ENCODE results near the gene BRD2. TPM values are rescaled to one million over a fixed set of nuclear protein-coding genes. Genes with fewer than 3 reads are reported as not detected.

BRD2 gene
- total and polyA plus RNA-seq, 2 of the 4 experiments (the other 2 are of a cell fraction), result 99.5 to 144 TPM

DNA sequence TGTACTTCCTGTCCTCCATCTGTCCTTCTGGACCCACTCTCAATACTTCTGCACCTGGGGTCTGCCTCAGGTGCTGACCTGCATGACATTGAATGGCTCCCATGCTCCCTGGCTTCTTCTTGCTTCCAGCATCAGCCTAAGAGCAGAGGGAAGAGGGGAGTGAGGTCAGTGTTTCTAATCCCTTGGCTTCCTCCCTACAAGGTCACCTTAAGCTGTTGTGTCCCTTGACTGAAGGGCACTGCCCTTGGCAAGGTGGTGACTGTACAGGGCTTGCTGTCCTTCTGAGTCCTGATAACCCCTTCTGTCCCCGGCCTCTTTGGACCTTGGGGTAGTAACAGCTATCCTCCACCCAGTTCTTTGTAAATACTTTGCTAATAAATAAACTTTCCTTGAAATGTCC, 37.2 kb upstream of the BRD2 start:
- Histone ChIP-seq H3K36me3 (ENCODE audit: control insufficient read depth, insufficient read depth, low read length) (no peaks in the 10 kb centered on the region), H2AFZ (replicated peaks; ENCODE audit: low read length, poor library complexity) (no peak overlapping the region), H3K14ac (replicated peaks; ENCODE audit: low read depth, low read length) (no peak overlapping the region), H3K56ac (ENCODE audit: extremely low read depth, insufficient read depth, low read length) (no peak overlapping the region), H3K9ac (ENCODE audit: low read depth, low read length) (no peak overlapping the region), H4K91ac (ENCODE audit: insufficient read depth, low read depth, low read length) (no peak overlapping the region), H4K20me1 (ENCODE audit: insufficient read depth, low read length) (no peaks in the 10 kb centered on the region), H2AK5ac (ENCODE audit: low read depth, low read length) (no peak overlapping the region), H2BK15ac (ENCODE audit: low read depth, low read length) (no peak overlapping the region), H3K9me3 (ENCODE audit: control insufficient read depth, insufficient read depth, low read length) (no peaks in the 10 kb centered on the region), H3K27me3 (ENCODE audit: control insufficient read depth, insufficient read depth, low read length) (peaks cover 14% of the 10 kb centered on the region), H4K8ac (ENCODE audit: low read depth in 2 of 2, low read length in 2 of 2) (no peak overlapping the region), H3K4ac (ENCODE audit: low read depth, low read length) (no peak overlapping the region), H2AK9ac (replicated peaks; ENCODE audit: low read depth, low read length, poor library complexity) (no peak overlapping the region), H2BK20ac (ENCODE audit: low read depth, low read length) (no peak overlapping the region), H3K4me3 (ENCODE audit: insufficient read depth, low read depth, low read length) (no peak overlapping the region), H2BK120ac (ENCODE audit: low read depth, low read length) (no peak overlapping the region), H3K4me2 (ENCODE audit: low read depth, low read length) (no peak overlapping the region), H3K27ac (ENCODE audit: insufficient read depth, low read length) (no peak overlapping the region), H3K9me1 (ENCODE audit: insufficient read depth, low read length) (no peaks in the 10 kb centered on the region), H3K4me1 (ENCODE audit: control insufficient read depth, insufficient read depth, low read length) (no peaks in the 10 kb centered on the region), H3K23ac (ENCODE audit: low read depth, low read length) (no peak overlapping the region), H2BK5ac (ENCODE audit: low read depth, low read length, poor library complexity, severe bottlenecking) (no peak overlapping the region), H4K5ac (ENCODE audit: low read depth, low read length) (no peak overlapping the region), H3K79me1 (ENCODE audit: low read depth in 1 of 2, low read length in 2 of 2) (no peaks in the 10 kb centered on the region), H3K18ac (ENCODE audit: low read depth, low read length) (no peak overlapping the region)
- dilution Hi-C loops (cut with HindIII; ENCODE audit: low sequenced_read_pairs, unreplicated experiment) (no loop called here), intact Hi-C loops (cut with micrococcal nuclease) (no loop called here), in situ Hi-C loops (cut with MboI; ENCODE audit: low sequenced_read_pairs) (no loop called here)
- CTCF ChIA-PET, result interaction anchor here (0.7 kb wide), 1 partner anchor 22 kb away, joined by 3 read pairs; the partner anchor contains the start of gene HLA-DMA
- ATAC-seq (ENCODE audit: low read depth) (no peak), DNase-seq (no peak)
- BruUV-seq (replicated peaks), result no TSS peak
- WGBS, 2 experiments (ENCODE audit: extremely low coverage in 2 of 2, insufficient read length in 1 of 2), result 60% methylated on average over 1 of the region's 1 CpG; no CpG with 5 or more reads in 1 of the 2 experiments
- TF ChIP-seq, protein P1, sequence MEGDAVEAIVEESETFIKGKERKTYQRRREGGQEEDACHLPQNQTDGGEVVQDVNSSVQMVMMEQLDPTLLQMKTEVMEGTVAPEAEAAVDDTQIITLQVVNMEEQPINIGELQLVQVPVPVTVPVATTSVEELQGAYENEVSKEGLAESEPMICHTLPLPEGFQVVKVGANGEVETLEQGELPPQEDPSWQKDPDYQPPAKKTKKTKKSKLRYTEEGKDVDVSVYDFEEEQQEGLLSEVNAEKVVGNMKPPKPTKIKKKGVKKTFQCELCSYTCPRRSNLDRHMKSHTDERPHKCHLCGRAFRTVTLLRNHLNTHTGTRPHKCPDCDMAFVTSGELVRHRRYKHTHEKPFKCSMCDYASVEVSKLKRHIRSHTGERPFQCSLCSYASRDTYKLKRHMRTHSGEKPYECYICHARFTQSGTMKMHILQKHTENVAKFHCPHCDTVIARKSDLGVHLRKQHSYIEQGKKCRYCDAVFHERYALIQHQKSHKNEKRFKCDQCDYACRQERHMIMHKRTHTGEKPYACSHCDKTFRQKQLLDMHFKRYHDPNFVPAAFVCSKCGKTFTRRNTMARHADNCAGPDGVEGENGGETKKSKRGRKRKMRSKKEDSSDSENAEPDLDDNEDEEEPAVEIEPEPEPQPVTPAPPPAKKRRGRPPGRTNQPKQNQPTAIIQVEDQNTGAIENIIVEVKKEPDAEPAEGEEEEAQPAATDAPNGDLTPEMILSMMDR (conservative IDR thresholded peaks at IDR 0.05; ENCODE audit: low read depth, low read length), result no peak
- no peak for TF ChIP-seq RCOR1 (IDR thresholded peaks at IDR 0.05; ENCODE audit: insufficient replicate concordance, low read length)
- TF ChIP-seq, protein P2, sequence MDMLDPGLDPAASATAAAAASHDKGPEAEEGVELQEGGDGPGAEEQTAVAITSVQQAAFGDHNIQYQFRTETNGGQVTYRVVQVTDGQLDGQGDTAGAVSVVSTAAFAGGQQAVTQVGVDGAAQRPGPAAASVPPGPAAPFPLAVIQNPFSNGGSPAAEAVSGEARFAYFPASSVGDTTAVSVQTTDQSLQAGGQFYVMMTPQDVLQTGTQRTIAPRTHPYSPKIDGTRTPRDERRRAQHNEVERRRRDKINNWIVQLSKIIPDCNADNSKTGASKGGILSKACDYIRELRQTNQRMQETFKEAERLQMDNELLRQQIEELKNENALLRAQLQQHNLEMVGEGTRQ (IDR thresholded peaks at IDR 0.05; ENCODE audit: low read depth, low read length), result no peak
- TF ChIP-seq RFX5 (IDR thresholded peaks at IDR 0.05; ENCODE audit: low read depth, low read length), result no peak
- TF ChIP-seq NFE2L2 (IDR thresholded peaks at IDR 0.05; ENCODE audit: low read depth, low read length), result no peak
- TF ChIP-seq, protein P3, sequence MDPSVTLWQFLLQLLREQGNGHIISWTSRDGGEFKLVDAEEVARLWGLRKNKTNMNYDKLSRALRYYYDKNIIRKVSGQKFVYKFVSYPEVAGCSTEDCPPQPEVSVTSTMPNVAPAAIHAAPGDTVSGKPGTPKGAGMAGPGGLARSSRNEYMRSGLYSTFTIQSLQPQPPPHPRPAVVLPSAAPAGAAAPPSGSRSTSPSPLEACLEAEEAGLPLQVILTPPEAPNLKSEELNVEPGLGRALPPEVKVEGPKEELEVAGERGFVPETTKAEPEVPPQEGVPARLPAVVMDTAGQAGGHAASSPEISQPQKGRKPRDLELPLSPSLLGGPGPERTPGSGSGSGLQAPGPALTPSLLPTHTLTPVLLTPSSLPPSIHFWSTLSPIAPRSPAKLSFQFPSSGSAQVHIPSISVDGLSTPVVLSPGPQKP (IDR thresholded peaks at IDR 0.05; ENCODE audit: borderline replicate concordance, low read depth, low read length), result no peak
- TF ChIP-seq BHLHE40 (IDR thresholded peaks at IDR 0.05; ENCODE audit: low read depth, low read length), result no peak
- no peak for TF ChIP-seq MXI1 (IDR thresholded peaks at IDR 0.05; ENCODE audit: borderline replicate concordance, low read depth, low read length)
- no peak for TF ChIP-seq FOS (IDR thresholded peaks at IDR 0.05; ENCODE audit: low read depth, low read length)
- no peak for TF ChIP-seq POLR2A (IDR thresholded peaks at IDR 0.05; ENCODE audit: low read depth, low read length)
- no peak for TF ChIP-seq SMC3 (IDR thresholded peaks at IDR 0.05; ENCODE audit: low read depth, low read length)
- TF ChIP-seq MAFK (IDR thresholded peaks at IDR 0.05; ENCODE audit: low read depth, low read length), result no peak
- TF ChIP-seq CHD1 (IDR thresholded peaks at IDR 0.05; ENCODE audit: low read depth, low read length), result no peak
- TF ChIP-seq MAZ (IDR thresholded peaks at IDR 0.05; ENCODE audit: borderline replicate concordance, low read depth, low read length), result no peak
- TF ChIP-seq RAD21 (IDR thresholded peaks at IDR 0.05; ENCODE audit: low read length), result no peak
- TF ChIP-seq CEBPB (IDR thresholded peaks at IDR 0.05; ENCODE audit: low read depth, low read length), result no peak
- POLR2A ChIA-PET (ENCODE audit: unreplicated experiment), result no interaction called here
